DMS 273 treated with DMSO at 0.1 percent for 48 hours (cell line): Measurements from ENCODE around the gene PRCD.
A peak's percentile ranks its signal among the peaks of the same experiment; 100 is the strongest.
"Not testable (repeated sequence)": the region's sequence is repeated elsewhere in the genome, so short reads cannot be mapped to it uniquely, and the experiment has no call there.

Experiments
- DNase-seq: peaks from one replicate; lab custom pipeline; 2025; lab: John Stamatoyannopoulos, UW

PRCD gene

GRCh38 chr17:76556765-76557367 is 17.0 kb downstream of the PRCD start:
- no peak for DNase-seq

GRCh38 chr17:76557368-76558197 is 17.7 kb downstream of the PRCD start:
- DNase-seq, result peak; percentile 94

- no peak for DNase-seq
These were observed 18.6 kb downstream of the PRCD start for GRCh38 chr17:76558198-76559095.

GRCh38 chr17:76559460-76559859 is 19.6 kb downstream of the PRCD start:
- DNase-seq, result not testable (repeated sequence)

- DNase-seq, result no peak
These were observed 20.4 kb downstream of the PRCD start for GRCh38 chr17:76560036-76560876.

GRCh38 chr17:76560877-76561221 is 21.0 kb downstream of the PRCD start:
- no peak for DNase-seq

GRCh38 chr17:76561332-76561731 is 21.5 kb downstream of the PRCD start:
- no peak for DNase-seq

GRCh38 chr17:76561799-76562268 is 22.0 kb downstream of the PRCD start:
- DNase-seq, result no peak

- DNase-seq, result no peak
These were observed 22.9 kb downstream of the PRCD start for GRCh38 chr17:76562734-76563148.

GRCh38 chr17:76563359-76563758 is 23.5 kb downstream of the PRCD start:
- not testable (repeated sequence) for DNase-seq

GRCh38 chr17:76564991-76565727 is 25.3 kb downstream of the PRCD start:
- DNase-seq, result not testable (repeated sequence)

- DNase-seq, result no peak
These were observed 26.1 kb downstream of the PRCD start for GRCh38 chr17:76565728-76566612.

- DNase-seq, result no peak
These were observed 26.7 kb downstream of the PRCD start for GRCh38 chr17:76566613-76566943.

- DNase-seq, result no peak
These were observed 27.2 kb downstream of the PRCD start for GRCh38 chr17:76566988-76567431.

GRCh38 chr17:76567634-76568432 is 28.0 kb downstream of the PRCD start:
- no peak for DNase-seq

- no peak for DNase-seq
These were observed 29.0 kb downstream of the PRCD start for GRCh38 chr17:76568811-76569221.

- DNase-seq, result no peak
These were observed 29.9 kb downstream of the PRCD start for GRCh38 chr17:76569607-76570279.

- DNase-seq, result no peak
These were observed 30.6 kb downstream of the PRCD start for GRCh38 chr17:76570457-76570856.
